ENCODE measurements around the gene RAP1GAP2.

RAP1GAP2 gene

GRCh38 chr17:2789700-2790099 lies 6.5 kb upstream of the RAP1GAP2 start:
- Histone ChIP-seq H3K4me2 (ENCODE audit: low read length) (no peak overlapping the region), H3K9me3 (replicated peaks; ENCODE audit: low read length) (no peaks in the 10 kb centered on the region), H3K4me3 (ENCODE audit: low read length) (no peak overlapping the region), H3K27me3 (ENCODE audit: control insufficient read depth, insufficient read depth, low read length) (peaks cover 36% of the 10 kb centered on the region), H3K9ac (ENCODE audit: low read depth, low read length) (no peak overlapping the region), H3K4me1 (ENCODE audit: control insufficient read depth, insufficient read depth, low read length) (no peaks in the 10 kb centered on the region), H3K36me3 (ENCODE audit: insufficient read depth, low read length) (no peaks in the 10 kb centered on the region)

DNA sequence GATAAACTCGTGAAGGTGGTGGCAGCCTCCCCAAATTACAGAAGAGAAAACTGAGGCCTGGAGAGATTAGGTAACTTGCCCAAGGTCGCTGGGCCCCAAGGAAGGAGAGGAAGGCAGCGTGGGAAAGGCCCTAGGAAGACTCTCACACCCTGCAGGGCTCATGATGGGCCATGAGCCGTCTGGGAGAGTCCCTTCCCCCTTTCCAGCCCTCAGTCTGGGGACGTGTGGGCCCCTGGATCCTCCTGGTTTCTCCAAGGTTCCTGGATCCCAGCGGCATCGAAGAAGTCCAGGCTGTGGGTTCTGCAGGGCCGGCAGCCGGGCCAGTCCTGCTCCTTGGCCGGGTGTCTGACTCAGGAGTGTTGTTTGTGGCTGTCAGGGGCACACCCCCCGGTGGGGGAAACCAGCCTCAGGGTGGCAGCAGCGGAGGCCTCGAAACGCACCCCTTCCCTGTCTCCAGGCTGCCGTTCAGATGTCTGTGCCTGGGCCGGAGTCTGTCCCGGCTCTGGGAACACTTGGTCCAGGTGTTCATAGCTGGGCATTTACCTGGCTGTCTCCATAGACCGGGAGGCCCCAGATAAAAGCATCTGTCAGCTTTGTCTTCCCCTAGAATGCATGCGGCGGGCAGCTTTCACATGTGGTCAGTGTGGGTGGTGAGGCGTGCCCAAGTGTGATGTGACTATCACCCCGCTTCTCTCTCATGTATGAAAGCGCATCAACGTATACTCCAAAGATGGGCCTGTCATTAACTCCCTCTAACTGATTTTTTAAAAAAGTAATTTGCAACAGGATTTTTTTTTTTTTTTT lies 3.7 kb upstream of the RAP1GAP2 start:
- H3K4me3 ChIP-seq (ENCODE audit: low read length) = no peak overlapping the region
- no peak overlapping the region for H3K4me2 ChIP-seq (ENCODE audit: low read length)
- H3K27me3 ChIP-seq (ENCODE audit: control insufficient read depth, insufficient read depth, low read length) = peaks cover 54% of the 10 kb centered on the region
- no peak overlapping the region for H3K9ac ChIP-seq (ENCODE audit: low read depth, low read length)
- H3K4me1 ChIP-seq (ENCODE audit: control insufficient read depth, insufficient read depth, low read length) = no peaks in the 10 kb centered on the region
- no peaks in the 10 kb centered on the region for H3K36me3 ChIP-seq (ENCODE audit: insufficient read depth, low read length)
- no peaks in the 10 kb centered on the region for H3K9me3 ChIP-seq (replicated peaks; ENCODE audit: low read length)

DNA sequence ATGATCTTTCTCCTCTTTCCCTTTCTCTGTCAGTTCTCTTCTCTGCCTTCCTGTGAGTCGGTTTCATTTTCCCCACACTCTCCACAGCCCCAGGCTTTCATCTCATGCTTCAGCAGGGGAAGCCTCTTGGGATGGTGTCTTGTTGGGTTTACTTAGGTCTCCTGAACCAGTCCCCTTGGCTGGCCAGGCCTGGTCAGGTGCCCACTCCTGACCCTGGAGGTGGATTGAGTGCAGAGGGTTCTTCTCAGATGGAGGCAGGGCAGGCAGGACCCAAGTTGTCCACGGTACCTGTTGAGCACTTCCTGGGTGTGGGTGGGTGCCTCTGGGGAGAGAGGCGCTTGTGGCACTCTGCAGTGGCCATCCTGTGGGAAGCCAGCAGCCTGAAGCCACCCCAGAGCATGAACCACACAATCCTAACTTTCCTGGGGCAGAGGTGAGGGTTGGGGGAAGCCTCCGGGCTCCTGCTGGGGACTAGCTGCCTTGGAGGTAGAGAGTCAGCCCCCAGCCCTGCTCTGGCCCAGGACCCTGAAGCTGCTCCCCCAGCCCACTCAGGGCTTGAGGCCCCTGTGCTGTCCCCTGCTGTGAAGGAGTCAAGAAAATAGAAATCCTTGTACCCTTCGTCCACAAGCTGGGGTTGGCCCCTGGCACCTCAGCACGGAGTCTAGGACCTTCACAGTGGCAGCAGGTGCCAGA lies 2.0 kb upstream of the RAP1GAP2 start:
- Histone ChIP-seq H3K4me1 (ENCODE audit: control insufficient read depth, insufficient read depth, low read length) (no peaks in the 10 kb centered on the region), H3K9ac (ENCODE audit: low read depth, low read length) (no peak overlapping the region), H3K4me2 (ENCODE audit: low read length) (no peak overlapping the region), H3K27me3 (ENCODE audit: control insufficient read depth, insufficient read depth, low read length) (peaks cover 65% of the 10 kb centered on the region), H3K4me3 (ENCODE audit: low read length) (no peak overlapping the region), H3K36me3 (ENCODE audit: insufficient read depth, low read length) (no peaks in the 10 kb centered on the region), H3K9me3 (replicated peaks; ENCODE audit: low read length) (no peaks in the 10 kb centered on the region)

- no peaks in the 10 kb centered on the region for H3K4me1 ChIP-seq (ENCODE audit: control insufficient read depth, insufficient read depth, low read length)
- no peak overlapping the region for H3K4me2 ChIP-seq (ENCODE audit: low read length)
- H3K9me3 ChIP-seq (replicated peaks; ENCODE audit: low read length) = no peaks in the 10 kb centered on the region
- H3K9ac ChIP-seq (ENCODE audit: low read depth, low read length) = no peak overlapping the region
- H3K4me3 ChIP-seq (ENCODE audit: low read length) = no peak overlapping the region
- H3K27me3 ChIP-seq (ENCODE audit: control insufficient read depth, insufficient read depth, low read length) = peaks cover 74% of the 10 kb centered on the region
- no peaks in the 10 kb centered on the region for H3K36me3 ChIP-seq (ENCODE audit: insufficient read depth, low read length)
Observed at GRCh38 chr17:2795441-2796163, 636 bp upstream of the RAP1GAP2 start.

GRCh38 chr17:2797226-2797625 lies 988 bp downstream of the RAP1GAP2 start:
- Histone ChIP-seq H3K27me3 (ENCODE audit: control insufficient read depth, insufficient read depth, low read length) (peaks cover 70% of the 10 kb centered on the region), H3K9ac (ENCODE audit: low read depth, low read length) (no peak overlapping the region), H3K4me2 (ENCODE audit: low read length) (no peak overlapping the region), H3K9me3 (replicated peaks; ENCODE audit: low read length) (no peaks in the 10 kb centered on the region), H3K4me3 (ENCODE audit: low read length) (no peak overlapping the region), H3K36me3 (ENCODE audit: insufficient read depth, low read length) (no peaks in the 10 kb centered on the region), H3K4me1 (ENCODE audit: control insufficient read depth, insufficient read depth, low read length) (no peaks in the 10 kb centered on the region)

DNA sequence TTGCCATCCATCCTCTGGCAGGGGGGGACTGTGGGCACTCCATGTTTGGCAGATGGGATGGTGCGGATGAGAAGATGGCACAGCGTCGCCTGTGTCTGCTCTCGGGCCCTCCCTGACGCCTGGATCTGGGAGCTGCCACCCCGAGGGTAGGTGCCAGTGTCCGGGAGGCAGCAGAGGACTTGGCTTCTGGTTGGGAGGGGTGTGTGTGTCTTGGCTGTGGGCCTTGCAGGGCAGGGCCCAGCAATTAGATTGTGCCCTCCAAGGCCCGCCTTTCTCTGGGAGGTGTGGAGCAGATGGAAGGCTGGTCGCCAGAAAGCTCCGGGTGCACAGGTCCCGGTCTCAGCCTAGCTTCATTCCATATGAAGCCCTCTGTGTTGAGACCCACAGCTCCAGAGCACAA lies 1.4 kb downstream of the RAP1GAP2 start:
- H3K36me3 ChIP-seq (ENCODE audit: insufficient read depth, low read length) = no peaks in the 10 kb centered on the region
- H3K4me1 ChIP-seq (ENCODE audit: control insufficient read depth, insufficient read depth, low read length) = no peaks in the 10 kb centered on the region
- no peak overlapping the region for H3K4me3 ChIP-seq (ENCODE audit: low read length)
- H3K4me2 ChIP-seq (ENCODE audit: low read length) = no peak overlapping the region
- no peak overlapping the region for H3K9ac ChIP-seq (ENCODE audit: low read depth, low read length)
- H3K27me3 ChIP-seq (ENCODE audit: control insufficient read depth, insufficient read depth, low read length) = peaks cover 70% of the 10 kb centered on the region
- no peaks in the 10 kb centered on the region for H3K9me3 ChIP-seq (replicated peaks; ENCODE audit: low read length)

- Histone ChIP-seq H3K4me3 (ENCODE audit: low read length) (no peak overlapping the region), H3K9me3 (replicated peaks; ENCODE audit: low read length) (no peaks in the 10 kb centered on the region), H3K4me2 (ENCODE audit: low read length) (no peak overlapping the region), H3K27me3 (ENCODE audit: control insufficient read depth, insufficient read depth, low read length) (peaks cover 73% of the 10 kb centered on the region), H3K36me3 (ENCODE audit: insufficient read depth, low read length) (no peaks in the 10 kb centered on the region), H3K9ac (ENCODE audit: low read depth, low read length) (no peak overlapping the region), H3K4me1 (ENCODE audit: control insufficient read depth, insufficient read depth, low read length) (no peaks in the 10 kb centered on the region)
Observed at GRCh38 chr17:2798188-2798587, 1.9 kb downstream of the RAP1GAP2 start.

DNA sequence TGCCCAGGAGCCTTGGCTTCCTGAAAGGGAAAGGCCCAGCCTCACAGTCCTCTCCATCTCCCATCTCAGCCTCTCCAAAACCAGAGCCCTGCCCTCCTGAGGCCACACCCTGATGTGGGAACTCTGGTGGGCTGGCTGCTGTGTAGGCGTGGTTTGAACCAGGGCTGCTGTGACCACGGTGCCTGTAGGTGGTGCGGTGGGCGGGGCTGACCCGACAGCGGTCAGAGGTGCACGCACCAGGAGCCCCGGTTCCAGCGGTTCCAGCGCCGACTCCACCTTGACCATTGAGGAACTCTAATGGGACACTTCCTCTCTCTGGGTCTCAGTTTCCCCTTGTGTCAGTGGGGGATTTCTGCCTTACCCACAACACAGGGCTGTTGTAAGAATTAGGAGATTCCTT lies 2.4 kb downstream of the RAP1GAP2 start:
- Histone ChIP-seq H3K4me3 (ENCODE audit: low read length) (no peak overlapping the region), H3K9ac (ENCODE audit: low read depth, low read length) (no peak overlapping the region), H3K4me2 (ENCODE audit: low read length) (no peak overlapping the region), H3K9me3 (replicated peaks; ENCODE audit: low read length) (no peaks in the 10 kb centered on the region), H3K27me3 (ENCODE audit: control insufficient read depth, insufficient read depth, low read length) (peaks cover 75% of the 10 kb centered on the region), H3K36me3 (ENCODE audit: insufficient read depth, low read length) (no peaks in the 10 kb centered on the region), H3K4me1 (ENCODE audit: control insufficient read depth, insufficient read depth, low read length) (no peaks in the 10 kb centered on the region)

DNA sequence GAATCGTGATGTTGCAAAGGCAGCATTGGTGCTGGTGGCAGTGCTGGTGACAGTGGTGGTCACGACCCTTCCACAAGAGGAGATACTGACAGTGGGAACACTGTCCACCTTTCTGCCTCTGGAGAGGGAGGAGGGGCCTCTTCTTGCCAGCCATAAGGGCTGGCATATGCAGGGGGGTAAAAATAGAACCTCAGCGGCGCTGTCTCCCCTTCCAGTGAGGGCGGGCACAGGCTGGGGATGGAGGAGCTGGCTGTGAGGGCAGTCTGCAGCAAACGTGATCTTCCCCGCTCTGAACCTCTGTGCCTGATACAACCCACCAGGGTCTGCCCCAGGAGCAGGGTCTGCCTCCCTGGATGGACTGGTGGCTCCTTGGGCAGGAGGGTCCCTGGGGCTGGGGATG lies 3.4 kb downstream of the RAP1GAP2 start:
- no peak overlapping the region for H3K4me2 ChIP-seq (ENCODE audit: low read length)
- no peak overlapping the region for H3K4me3 ChIP-seq (ENCODE audit: low read length)
- peaks cover 78% of the 10 kb centered on the region for H3K27me3 ChIP-seq (ENCODE audit: control insufficient read depth, insufficient read depth, low read length)
- H3K36me3 ChIP-seq (ENCODE audit: insufficient read depth, low read length) = no peaks in the 10 kb centered on the region
- no peaks in the 10 kb centered on the region for H3K9me3 ChIP-seq (replicated peaks; ENCODE audit: low read length)
- no peak overlapping the region for H3K9ac ChIP-seq (ENCODE audit: low read depth, low read length)
- H3K4me1 ChIP-seq (ENCODE audit: control insufficient read depth, insufficient read depth, low read length) = no peaks in the 10 kb centered on the region

DNA sequence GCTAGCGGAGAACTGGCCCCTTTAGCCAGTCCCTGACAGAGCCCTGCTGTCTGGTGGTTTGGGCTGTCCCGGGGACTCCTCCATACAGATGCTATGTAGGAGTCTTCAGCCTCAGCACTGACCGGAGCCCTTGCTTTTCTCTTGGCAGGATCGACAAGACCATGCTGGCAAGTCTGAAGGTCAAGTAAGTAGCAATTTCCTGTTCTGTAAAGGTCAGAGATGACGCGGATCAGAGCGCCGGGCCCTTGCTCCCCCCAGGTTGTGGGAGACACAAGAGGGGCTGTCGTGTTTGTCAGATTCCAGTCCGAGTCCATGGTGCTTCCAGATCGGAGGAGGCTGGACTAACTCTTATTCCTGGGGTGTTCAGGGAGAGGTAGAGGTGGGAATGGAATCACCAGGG lies 4.1 kb downstream of the RAP1GAP2 start:
- Histone ChIP-seq H3K4me3 (ENCODE audit: low read length) (no peak overlapping the region), H3K27me3 (ENCODE audit: control insufficient read depth, insufficient read depth, low read length) (peaks cover 79% of the 10 kb centered on the region), H3K4me2 (ENCODE audit: low read length) (no peak overlapping the region), H3K36me3 (ENCODE audit: insufficient read depth, low read length) (no peaks in the 10 kb centered on the region), H3K9ac (ENCODE audit: low read depth, low read length) (no peak overlapping the region), H3K9me3 (replicated peaks; ENCODE audit: low read length) (no peaks in the 10 kb centered on the region), H3K4me1 (ENCODE audit: control insufficient read depth, insufficient read depth, low read length) (no peaks in the 10 kb centered on the region)

GRCh38 chr17:2801841-2802240 lies 5.6 kb downstream of the RAP1GAP2 start:
- H3K4me3 ChIP-seq (ENCODE audit: low read length) = no peak overlapping the region
- no peaks in the 10 kb centered on the region for H3K9me3 ChIP-seq (replicated peaks; ENCODE audit: low read length)
- H3K9ac ChIP-seq (ENCODE audit: low read depth, low read length) = no peak overlapping the region
- no peaks in the 10 kb centered on the region for H3K4me1 ChIP-seq (ENCODE audit: control insufficient read depth, insufficient read depth, low read length)
- H3K4me2 ChIP-seq (ENCODE audit: low read length) = no peak overlapping the region
- H3K36me3 ChIP-seq (ENCODE audit: insufficient read depth, low read length) = no peaks in the 10 kb centered on the region
- H3K27me3 ChIP-seq (ENCODE audit: control insufficient read depth, insufficient read depth, low read length) = peaks cover 74% of the 10 kb centered on the region

Data from skeletal muscle satellite cell (primary cell).